Nephron (organoid): ENCODE measurements around the gene MYO3B.

Experiments
- H3K27ac Mint-ChIP-seq, 3 experiments: 2 replicates each; pipeline ENCODE4 v1.8.0; 2020; ENCODE audit warnings: mixed read lengths in 3 of 3, mild to moderate bottlenecking in 2 of 3, moderate library complexity in 1 of 3
- H3K27me3 Mint-ChIP-seq: 2 replicates; pipeline ENCODE4 v1.8.0; 2021; ENCODE audit warnings: low read depth, mild to moderate bottlenecking, moderate library complexity, mixed read lengths
- H3K36me3 Mint-ChIP-seq: 2 replicates; pipeline ENCODE4 v1.8.0; 2020; ENCODE audit warnings: low read depth, mixed read lengths
- H3K4me1 Mint-ChIP-seq: 2 replicates; pipeline ENCODE4 v1.8.0; 2020; ENCODE audit warnings: mixed read lengths
- H3K4me3 Mint-ChIP-seq, 3 experiments: 2 replicates each; pipeline ENCODE4 v1.8.0; 2020; ENCODE audit warnings: mild to moderate bottlenecking in 3 of 3, mixed read lengths in 3 of 3, moderate library complexity in 2 of 3
- H3K9me3 Mint-ChIP-seq: 2 replicates; pipeline ENCODE4 v1.8.0; 2020; ENCODE audit warnings: mixed read lengths
- CTCF ChIP-seq, 3 experiments: fragments of 200-600 bp; sonication (generic); IDR thresholded peaks; one replicate each; pipeline ENCODE4 v1.5.0; 2021; ENCODE audit warnings: antibody characterized with exemption in 3 of 3; ENCODE audit not compliant: unreplicated experiment in 3 of 3

The MYO3B gene

DNA sequence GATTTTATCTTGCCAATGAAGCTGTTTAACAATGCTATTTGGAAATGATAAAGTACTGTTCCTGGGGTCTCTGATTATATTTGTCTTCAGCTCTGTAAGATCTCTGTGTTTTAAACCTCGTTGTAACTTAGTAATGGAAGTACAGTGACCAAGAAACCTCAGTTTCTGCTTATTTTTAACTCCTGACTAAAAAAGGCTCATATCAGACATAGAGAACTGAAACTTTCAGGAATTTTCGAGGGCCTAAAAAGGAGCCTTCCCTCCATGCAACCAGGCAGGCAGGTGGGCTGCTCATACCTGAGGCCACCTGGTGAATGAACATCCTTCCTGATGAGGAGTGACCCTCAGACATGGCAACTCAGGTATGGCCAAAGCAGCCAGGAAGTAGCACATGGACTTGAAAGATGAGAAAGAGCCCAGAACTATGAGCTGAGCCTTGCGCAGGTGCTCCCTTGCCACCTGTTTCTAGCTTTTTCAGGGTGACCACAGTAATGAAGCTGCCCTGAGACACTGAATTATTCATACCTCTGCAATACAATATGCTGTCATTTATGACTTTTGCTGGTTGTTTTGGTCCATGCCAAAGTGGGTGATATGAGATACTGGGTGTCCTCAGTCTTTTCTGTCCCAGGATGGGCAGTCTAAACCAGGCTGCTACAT lies 23.9 kb downstream of the MYO3B start:
- Mint-ChIP-seq H3K36me3 (no peaks in the 10 kb centered on the region), H3K27ac (no peak overlapping the region), H3K4me1 (peaks cover 6% of the 10 kb centered on the region), H3K4me3 (no peak overlapping the region), H3K9me3 (no peaks in the 10 kb centered on the region), H3K27me3 (no peaks in the 10 kb centered on the region)
- TF ChIP-seq CTCF (IDR thresholded peaks at IDR 0.05; ENCODE audit: unreplicated experiment in 3 of 3), result no peak

- H3K27me3 Mint-ChIP-seq, result no peaks in the 10 kb centered on the region
- peaks cover 6% of the 10 kb centered on the region for H3K4me1 Mint-ChIP-seq
- H3K4me3 Mint-ChIP-seq, result no peak overlapping the region
- H3K9me3 Mint-ChIP-seq, result no peaks in the 10 kb centered on the region
- TF ChIP-seq CTCF (IDR thresholded peaks at IDR 0.05; ENCODE audit: unreplicated experiment in 3 of 3), result no peak
- no peaks in the 10 kb centered on the region for H3K36me3 Mint-ChIP-seq
- H3K27ac Mint-ChIP-seq, result no peak overlapping the region
Observed at GRCh38 chr2:170202437-170202836, 24.5 kb downstream of the MYO3B start.

DNA sequence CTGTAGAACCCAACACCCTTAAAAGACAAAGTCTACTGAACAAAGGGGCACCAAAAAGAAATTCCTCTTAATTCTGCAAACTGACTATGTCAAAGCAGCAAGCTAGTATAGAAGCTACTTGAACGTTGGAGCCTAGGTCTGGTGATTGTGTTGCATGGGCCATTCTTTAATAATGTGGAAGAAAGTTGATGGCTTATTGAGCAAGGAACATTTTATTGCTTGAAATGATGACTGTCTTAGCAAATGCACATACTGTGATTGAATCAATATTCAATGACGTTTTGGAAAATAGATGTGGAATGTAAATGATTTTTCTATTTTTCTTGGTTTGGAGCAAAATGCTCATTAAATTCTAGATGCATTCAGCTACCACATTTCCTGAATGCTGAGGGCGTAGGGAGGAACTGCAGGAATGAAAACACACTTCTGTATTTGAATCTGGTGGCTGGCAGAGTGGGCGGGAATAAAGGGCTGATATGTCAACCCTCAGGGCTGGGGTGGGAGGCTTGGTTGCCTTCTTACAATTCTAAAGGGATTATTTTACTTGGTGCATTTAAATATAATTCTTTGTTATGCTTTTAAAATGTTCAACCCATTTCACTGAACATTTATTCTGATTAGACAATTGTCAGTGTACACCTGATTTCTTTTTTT lies 26.5 kb downstream of the MYO3B start:
- TF ChIP-seq CTCF (IDR thresholded peaks at IDR 0.05; ENCODE audit: unreplicated experiment in 3 of 3), result no peak
- H3K27me3 Mint-ChIP-seq, result no peaks in the 10 kb centered on the region
- H3K9me3 Mint-ChIP-seq, result no peaks in the 10 kb centered on the region
- no peak overlapping the region for H3K4me3 Mint-ChIP-seq
- H3K4me1 Mint-ChIP-seq, result peaks cover 6% of the 10 kb centered on the region
- H3K36me3 Mint-ChIP-seq, result no peaks in the 10 kb centered on the region
- H3K27ac Mint-ChIP-seq, result no peak overlapping the region

DNA sequence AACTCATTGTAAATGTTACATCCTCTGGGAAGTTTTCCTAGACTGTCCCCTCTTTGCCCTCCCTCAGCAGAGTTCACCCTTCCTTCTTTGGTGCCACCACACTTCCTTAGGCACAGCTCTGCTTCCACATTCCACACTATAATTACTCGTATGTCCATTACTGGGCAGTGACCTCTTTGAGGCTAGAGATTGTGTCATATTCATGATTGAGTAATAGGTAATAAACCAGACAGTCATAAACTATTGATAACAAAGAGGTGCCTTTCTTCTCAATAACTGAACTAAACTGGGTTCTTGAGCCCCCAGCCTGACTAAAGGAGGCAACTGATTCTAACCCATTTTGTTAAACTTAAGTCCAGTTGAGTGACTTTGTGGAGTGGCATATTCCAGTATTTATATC lies 28.3 kb downstream of the MYO3B start:
- Mint-ChIP-seq H3K27ac (no peak overlapping the region), H3K4me1 (peaks cover 6% of the 10 kb centered on the region), H3K9me3 (no peaks in the 10 kb centered on the region), H3K27me3 (no peaks in the 10 kb centered on the region), H3K36me3 (no peaks in the 10 kb centered on the region), H3K4me3 (no peak overlapping the region)
- TF ChIP-seq CTCF (IDR thresholded peaks at IDR 0.05; ENCODE audit: unreplicated experiment in 3 of 3), result no peak

GRCh38 chr2:170206805-170207407 lies 29.0 kb downstream of the MYO3B start:
- no peak overlapping the region for H3K4me3 Mint-ChIP-seq
- H3K27me3 Mint-ChIP-seq, result no peaks in the 10 kb centered on the region
- H3K9me3 Mint-ChIP-seq, result no peaks in the 10 kb centered on the region
- TF ChIP-seq CTCF (IDR thresholded peaks at IDR 0.05; ENCODE audit: unreplicated experiment in 3 of 3), result no peak
- no peaks in the 10 kb centered on the region for H3K36me3 Mint-ChIP-seq
- H3K4me1 Mint-ChIP-seq, result peaks cover 6% of the 10 kb centered on the region
- H3K27ac Mint-ChIP-seq, result no peak overlapping the region
